H1 (cell line): Measurements from ENCODE around the gene CADM2. TPM values are rescaled to one million over a fixed set of nuclear protein-coding genes. Genes with fewer than 3 reads are reported as not detected.

ENCODE experiments used
- CTCF ChIA-PET: fragments of 300-600 bp; sonication (Branson Sonifier 250); formaldehyde crosslinking; loops from one replicate; lab custom pipeline; 2021; ENCODE audit not compliant: partially characterized antibody; lab: Charles Lee
- POLR2A ChIA-PET: fragments of 300-600 bp; sonication (Branson Sonifier 250); formaldehyde crosslinking; loops from one replicate; lab custom pipeline; 2021; ENCODE audit warnings: inconsistent platforms; ENCODE audit not compliant: partially characterized antibody; lab: Charles Lee
- DNase-seq, 2 experiments: peaks; one replicate each; pipeline versions ENCODE4 v3.0.0 to v3.0.0-alpha.2; 2010 to 2022; ENCODE audit warnings: low spot score in 2 of 2, low read depth in 1 of 2, mixed read lengths in 1 of 2
- FAIRE-seq: peaks from 2 replicates; lab custom pipeline; 2011; peaks lifted over from hg19 to GRCh38; lab: Jason Lieb, UNC
- H2AFZ ChIP-seq: 2 replicates; pipeline ENCODE4 v1.8.1; 2012; ENCODE audit warnings: low read length, inconsistent platforms
- H2AK5ac ChIP-seq: 2 replicates; pipeline ENCODE4 v1.6.1; 2013; ENCODE audit warnings: low read depth, low read length
- H2BK120ac ChIP-seq: replicated peaks from 2 replicates; pipeline ENCODE3; 2013; ENCODE audit warnings: low read depth, low read length, inconsistent platforms
- H2BK12ac ChIP-seq: 2 replicates; pipeline ENCODE4 v1.6.1; 2013; ENCODE audit warnings: low read depth, low read length
- H2BK15ac ChIP-seq: 2 replicates; pipeline ENCODE4 v1.6.1; 2013; ENCODE audit warnings: low read length
- H2BK20ac ChIP-seq: 2 replicates; pipeline ENCODE4 v1.6.1; 2013; ENCODE audit warnings: low read length
- H2BK5ac ChIP-seq: 2 replicates; pipeline ENCODE4 v1.6.1; 2013; ENCODE audit warnings: low read depth, low read length
- H3K14ac ChIP-seq: 2 replicates; pipeline ENCODE4 v1.6.1; 2013; ENCODE audit warnings: inconsistent platforms; ENCODE audit not compliant: insufficient read length
- H3K18ac ChIP-seq: 2 replicates; pipeline ENCODE4 v1.6.1; 2013; ENCODE audit warnings: low read length; ENCODE audit errors: extremely low read depth
- H3K23ac ChIP-seq: 2 replicates; pipeline ENCODE4 v1.6.1; 2013; ENCODE audit warnings: inconsistent platforms; ENCODE audit not compliant: insufficient read length
- H3K23me2 ChIP-seq: 2 replicates; pipeline ENCODE4 v1.6.1; 2013; ENCODE audit warnings: low read depth, low read length
- H3K27ac ChIP-seq: 2 replicates; pipeline ENCODE4 v1.6.1; 2011; ENCODE audit warnings: low read depth, low read length, inconsistent platforms
- H3K27me3 ChIP-seq, 4 experiments: replicated peaks in 1 of 4; 1 replicate in 1 of 4; 2 replicates in 3 of 4; pipeline versions ENCODE4 v1.6.1 to v1.8.1; 2011 to 2013; ENCODE audit warnings: low read length in 3 of 4, mild to moderate bottlenecking in 3 of 4, inconsistent platforms in 2 of 4, mixed read lengths in 2 of 4, moderate library complexity in 1 of 4; ENCODE audit not compliant: control insufficient read depth in 3 of 4, insufficient read depth in 3 of 4; ENCODE audit errors: extremely low read depth in 1 of 4
- H3K36me3 ChIP-seq, 4 experiments: 2 replicates each; pipeline versions ENCODE4 v1.6.1 to v1.8.1; 2011 to 2013; ENCODE audit warnings: mild to moderate bottlenecking in 4 of 4, low read length in 3 of 4, moderate library complexity in 2 of 4, control low read depth in 1 of 4, inconsistent platforms in 1 of 4; ENCODE audit not compliant: insufficient read depth in 4 of 4, control insufficient read depth in 2 of 4
- H3K4ac ChIP-seq: replicated peaks from 2 replicates; pipeline ENCODE3; 2013; ENCODE audit warnings: low read length, low read depth, mixed read lengths, inconsistent platforms; ENCODE audit not compliant: insufficient read length
- H3K4me1 ChIP-seq, 4 experiments: replicated peaks in 1 of 4; 1 replicate in 1 of 4; 2 replicates in 3 of 4; pipeline versions ENCODE4 v1.6.1 to v1.8.1; 2011 to 2013; ENCODE audit warnings: low read length in 3 of 4, inconsistent platforms in 2 of 4, mixed read lengths in 1 of 4; ENCODE audit not compliant: insufficient read depth in 4 of 4, control insufficient read depth in 3 of 4
- H3K4me2 ChIP-seq, 2 experiments: 2 replicates each; pipeline versions ENCODE4 v1.6.1 to v1.8.1; 2011 to 2013; ENCODE audit warnings: low read depth in 2 of 2, low read length in 2 of 2, control low read depth in 1 of 2, inconsistent platforms in 1 of 2, mild to moderate bottlenecking in 1 of 2; ENCODE audit not compliant: insufficient read depth in 1 of 2
- H3K4me3 ChIP-seq, 4 experiments: fragments of 200-600, 300-600 bp in 1 of 4; sonication (generic), shearing (Covaris generic), sonication (Bioruptor Twin) in 1 of 4; 2 replicates each; pipeline versions ENCODE4 v1.5.1 to v1.8.1; 2011 to 2016; ENCODE audit warnings: low read length in 4 of 4, low read depth in 3 of 4, control low read depth in 2 of 4, inconsistent platforms in 2 of 4, mild to moderate bottlenecking in 2 of 4, mixed read lengths in 1 of 4, moderate library complexity in 1 of 4; ENCODE audit not compliant: insufficient read depth in 2 of 4; ENCODE audit errors: extremely low read depth in 1 of 4
- H3K56ac ChIP-seq: replicated peaks from 2 replicates; pipeline ENCODE3; 2013; ENCODE audit warnings: low read depth, mild to moderate bottlenecking, mixed read lengths, low read length, inconsistent platforms; ENCODE audit not compliant: insufficient read length
- H3K79me1 ChIP-seq: 2 replicates; pipeline ENCODE4 v1.6.1; 2013; ENCODE audit warnings: low read depth, low read length, control low read depth
- H3K79me2 ChIP-seq, 2 experiments: 2 replicates each; pipeline versions ENCODE4 v1.6.1 to v1.8.1; 2012 to 2013; ENCODE audit warnings: low read length in 2 of 2, mild to moderate bottlenecking in 2 of 2, inconsistent platforms in 1 of 2; ENCODE audit not compliant: insufficient read depth in 2 of 2, control insufficient read depth in 1 of 2
- H3K9ac ChIP-seq, 4 experiments: replicated peaks in 1 of 4; 1 replicate in 1 of 4; 2 replicates in 3 of 4; pipeline versions ENCODE4 v1.6.1 to v1.8.1; 2011 to 2013; ENCODE audit warnings: low read depth in 3 of 4, low read length in 3 of 4, control low read depth in 2 of 4, mild to moderate bottlenecking in 2 of 4, moderate library complexity in 2 of 4, inconsistent platforms in 1 of 4; ENCODE audit errors: extremely low read depth in 1 of 4
- H3K9me3 ChIP-seq, 2 experiments: 2 replicates each; pipeline versions ENCODE4 v1.6.1 to v1.8.1; 2012 to 2013; ENCODE audit warnings: mild to moderate bottlenecking in 2 of 2, moderate library complexity in 2 of 2, control low read depth in 1 of 2, inconsistent platforms in 1 of 2, low read depth in 1 of 2, low read length in 1 of 2, mixed read lengths in 1 of 2; ENCODE audit not compliant: insufficient read depth in 2 of 2
- H4K20me1 ChIP-seq, 2 experiments: replicated peaks in 1 of 2; 2 replicates each; pipeline versions ENCODE3 to v1.8.1; 2011 to 2013; ENCODE audit warnings: inconsistent platforms in 2 of 2, low read length in 2 of 2, mild to moderate bottlenecking in 1 of 2; ENCODE audit not compliant: insufficient read depth in 2 of 2, control insufficient read depth in 1 of 2
- H4K5ac ChIP-seq: 2 replicates; pipeline ENCODE4 v1.6.1; 2013; ENCODE audit warnings: low read length, low read depth, mixed read lengths, inconsistent platforms; ENCODE audit not compliant: insufficient read length
- H4K8ac ChIP-seq: 2 replicates; pipeline ENCODE4 v1.8.0; 2013; ENCODE audit warnings: mild to moderate bottlenecking, moderate library complexity, low read length, inconsistent platforms; ENCODE audit not compliant: insufficient read depth; ENCODE audit errors: extremely low read depth
- H4K91ac ChIP-seq: replicated peaks from 2 replicates; pipeline ENCODE3; 2013; ENCODE audit warnings: low read length, mixed read lengths, inconsistent platforms; ENCODE audit not compliant: insufficient read length
- BRCA1 ChIP-seq: IDR thresholded peaks from 2 replicates; pipeline ENCODE4 v1.6.1; 2012; ENCODE audit warnings: low read depth, low read length, improper control_type of control experiment
- EZH2 ChIP-seq: fragments of 200-600 bp; sonication (generic); IDR thresholded peaks from 2 replicates; pipeline ENCODE4 v1.7.1; 2012; ENCODE audit warnings: low read depth, mild to moderate bottlenecking, moderate library complexity, low read length, inconsistent platforms; ENCODE audit not compliant: severe bottlenecking
- FOSL1 ChIP-seq: IDR thresholded peaks from 2 replicates; pipeline ENCODE4 v1.6.1; 2011; ENCODE audit warnings: mild to moderate bottlenecking, low read depth, low read length, moderate library complexity; ENCODE audit not compliant: insufficient read depth
- KDM4A ChIP-seq: IDR thresholded peaks from one replicate; pipeline ENCODE4 v1.7.1; 2012; ENCODE audit warnings: low read depth, mild to moderate bottlenecking, moderate library complexity, low read length, inconsistent platforms; ENCODE audit not compliant: severe bottlenecking
- PHF8 ChIP-seq: fragments of 200-600 bp; sonication (generic); conservative IDR thresholded peaks from 2 replicates; pipeline ENCODE4 v1.7.1; 2012; ENCODE audit warnings: low read depth, mild to moderate bottlenecking, inconsistent platforms, low read length, moderate library complexity
- POLR2AphosphoS5 ChIP-seq: IDR thresholded peaks from 2 replicates; pipeline ENCODE4 v1.6.1; 2011; ENCODE audit warnings: low read depth, low read length
- POU5F1 ChIP-seq: IDR thresholded peaks from 2 replicates; pipeline ENCODE4 v1.6.1; 2011; ENCODE audit warnings: low read depth, mild to moderate bottlenecking, low read length, moderate library complexity
- RFX5 ChIP-seq: IDR thresholded peaks from 2 replicates; pipeline ENCODE4 v1.6.1; 2011; ENCODE audit warnings: low read depth, low read length, improper control_type of control experiment, borderline replicate concordance
- TCF12 ChIP-seq: IDR thresholded peaks from 2 replicates; pipeline ENCODE4 v1.6.1; 2011; ENCODE audit warnings: low read depth, mild to moderate bottlenecking, low read length
- WGBS, 2 experiments: shearing (Covaris generic) in 1 of 2; methylation state at CpG; one replicate each; pipeline versions ENCODE4 v1.1.6 to v1.1.7; 2013 to 2015; ENCODE audit warnings: low lambda C conversion rate in 2 of 2, mixed read lengths in 2 of 2, inconsistent platforms in 1 of 2, low coverage in 1 of 2, missing lambda C conversion rate in 1 of 2; ENCODE audit not compliant: insufficient replicate concordance in 2 of 2, insufficient coverage in 1 of 2, insufficient read length in 1 of 2; ENCODE audit errors: extremely low coverage in 1 of 2, missing lambda C conversion rate in 1 of 2; 5-methylcytosine and 5-hydroxymethylcytosine counted together
- polyA plus RNA-seq, 7 experiments: library from polyadenylated mRNA; depleted of rRNA in 3 of 7; stranded (reverse) in 5 of 7; unstranded in 2 of 7; fragments of >200 nt in 5 of 7; fragments of 200-250 nt in 2 of 7; gene quantifications; 1 replicate in 5 of 7; 2 replicates in 1 of 7; 4 replicates in 1 of 7; pipeline versions ENCODE4 v1.2.1 to v1.2.3, GENCODE V29; 2011 to 2013; ENCODE audit warnings: missing spikeins in 2 of 7, mixed read lengths in 2 of 7
- total RNA-seq: library from RNA; stranded (reverse); fragmentation: NEBNext Ultra II Directional; extraction: Animal tissue kit (Norgen Biotek cat#: 25700); gene quantifications from 2 replicates; pipeline ENCODE4 v1.2.1, GENCODE V29; 2021
- TF ChIP-seq, protein P1 (sequence below): IDR thresholded peaks from 2 replicates; pipeline ENCODE4 v1.6.1; 2011; ENCODE audit warnings: low read depth, mild to moderate bottlenecking, low read length; ENCODE audit not compliant: insufficient read depth
- TF ChIP-seq, protein P2 (sequence below): IDR thresholded peaks from 2 replicates; pipeline ENCODE4 v1.6.1; 2012; ENCODE audit warnings: inconsistent platforms
- TF ChIP-seq, protein P3 (sequence below): IDR thresholded peaks from 2 replicates; pipeline ENCODE4 v1.6.1; 2012; ENCODE audit warnings: low read length, inconsistent platforms

Gene CADM2
- total and polyA plus RNA-seq, 2 of the 8 experiments (the other 6 are each of a cell fraction or from before 2014, with no cell fraction given) = 14.9 to 20.9 TPM

DNA sequence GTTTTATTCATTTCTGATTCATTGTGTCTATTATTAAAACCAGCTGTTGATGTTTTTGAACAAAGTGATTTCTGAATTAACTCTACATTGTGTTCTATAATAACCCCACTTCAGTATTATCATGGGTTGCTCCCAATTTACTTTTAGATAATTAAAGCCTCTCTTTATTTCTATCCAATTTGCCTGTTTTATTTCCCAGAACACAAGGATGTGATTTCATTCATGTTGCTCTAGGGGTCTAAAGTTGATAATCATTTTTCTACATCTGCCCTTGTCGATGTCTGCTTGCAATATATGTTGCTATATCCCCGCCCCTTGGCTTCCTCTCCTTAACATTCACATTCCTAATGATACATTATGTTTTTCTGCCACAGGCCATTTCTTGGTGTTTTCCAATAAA, 747.3 kb downstream of the CADM2 start:
- Histone ChIP-seq H2AFZ (no peak overlapping the region), H3K36me3 (no peaks in the 10 kb centered on the region), H2BK5ac (no peak overlapping the region), H2BK15ac (no peak overlapping the region), H4K20me1 (no peaks in the 10 kb centered on the region), H3K23ac (no peak overlapping the region), H3K79me2 (no peaks in the 10 kb centered on the region), H3K14ac (no peak overlapping the region), H2BK120ac (no peak overlapping the region), H3K4me3 (no peak overlapping the region), H2AK5ac (no peak overlapping the region), H3K27ac (no peak overlapping the region), H2BK12ac (no peak overlapping the region), H3K4me1 (peaks cover 0 to 10% (median 0%) of the 10 kb centered on the region in 4 experiments; a peak in 2 of 7 replicates), H3K4me2 (no peak overlapping the region), H3K4ac (no peak overlapping the region), H3K79me1 (no peaks in the 10 kb centered on the region), H3K9me3 (no peaks in the 10 kb centered on the region), H3K56ac (no peak overlapping the region), H3K23me2 (no peaks in the 10 kb centered on the region), H4K5ac (no peak overlapping the region), H3K9ac (no peak overlapping the region), H3K27me3 (no peaks in the 10 kb centered on the region), H4K8ac (no peak overlapping the region), H3K18ac (no peak overlapping the region), H4K91ac (no peak overlapping the region), H2BK20ac (no peak overlapping the region)
- no peak for DNase-seq
- POLR2A ChIA-PET = no interaction called here
- WGBS, 2 experiments = 93% methylated on average over 2 of the region's 2 CpGs; no CpG with 5 or more reads in 1 of the 2 experiments
- CTCF ChIA-PET = no interaction called here
- no peak for FAIRE-seq
- TF ChIP-seq FOSL1 = no peak
- TF ChIP-seq, protein P1, sequence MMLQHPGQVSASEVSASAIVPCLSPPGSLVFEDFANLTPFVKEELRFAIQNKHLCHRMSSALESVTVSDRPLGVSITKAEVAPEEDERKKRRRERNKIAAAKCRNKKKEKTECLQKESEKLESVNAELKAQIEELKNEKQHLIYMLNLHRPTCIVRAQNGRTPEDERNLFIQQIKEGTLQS = no peak
- no peak for TF ChIP-seq POU5F1
- TF ChIP-seq BRCA1 = no peak
- no peak for TF ChIP-seq TCF12
- TF ChIP-seq, protein P2, sequence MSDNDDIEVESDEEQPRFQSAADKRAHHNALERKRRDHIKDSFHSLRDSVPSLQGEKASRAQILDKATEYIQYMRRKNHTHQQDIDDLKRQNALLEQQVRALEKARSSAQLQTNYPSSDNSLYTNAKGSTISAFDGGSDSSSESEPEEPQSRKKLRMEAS = no peak
- TF ChIP-seq POLR2AphosphoS5 = no peak
- TF ChIP-seq KDM4A = no peak
- TF ChIP-seq, protein P3, sequence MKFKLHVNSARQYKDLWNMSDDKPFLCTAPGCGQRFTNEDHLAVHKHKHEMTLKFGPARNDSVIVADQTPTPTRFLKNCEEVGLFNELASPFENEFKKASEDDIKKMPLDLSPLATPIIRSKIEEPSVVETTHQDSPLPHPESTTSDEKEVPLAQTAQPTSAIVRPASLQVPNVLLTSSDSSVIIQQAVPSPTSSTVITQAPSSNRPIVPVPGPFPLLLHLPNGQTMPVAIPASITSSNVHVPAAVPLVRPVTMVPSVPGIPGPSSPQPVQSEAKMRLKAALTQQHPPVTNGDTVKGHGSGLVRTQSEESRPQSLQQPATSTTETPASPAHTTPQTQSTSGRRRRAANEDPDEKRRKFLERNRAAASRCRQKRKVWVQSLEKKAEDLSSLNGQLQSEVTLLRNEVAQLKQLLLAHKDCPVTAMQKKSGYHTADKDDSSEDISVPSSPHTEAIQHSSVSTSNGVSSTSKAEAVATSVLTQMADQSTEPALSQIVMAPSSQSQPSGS = no peak
- no peak for TF ChIP-seq PHF8
- TF ChIP-seq EZH2 = no peak
- TF ChIP-seq RFX5 = no peak
